KOPT-K1 (cell line): ENCODE data around the gene PDGFA.

Source experiments
- H3K27ac ChIP-seq: fragments of 200-600 bp; sonication (generic); 2 replicates; pipeline ENCODE4 v1.5.1; 2016; ENCODE audit warnings: antibody characterized with exemption, mild to moderate bottlenecking, low read depth, low read length; ENCODE audit not compliant: poor library complexity, severe bottlenecking
- H3K36me3 ChIP-seq: fragments of 200-600 bp; sonication (generic); 2 replicates; pipeline ENCODE4 v1.5.1; 2017; ENCODE audit warnings: antibody characterized with exemption, mild to moderate bottlenecking, low read length, moderate library complexity; ENCODE audit not compliant: insufficient read depth
- H3K9me3 ChIP-seq: fragments of 200-600 bp; sonication (generic); 2 replicates; pipeline ENCODE4 v1.5.1; 2017; ENCODE audit warnings: antibody characterized with exemption, low read length, mild to moderate bottlenecking; ENCODE audit not compliant: insufficient read depth, poor library complexity, severe bottlenecking

The PDGFA gene

DNA sequence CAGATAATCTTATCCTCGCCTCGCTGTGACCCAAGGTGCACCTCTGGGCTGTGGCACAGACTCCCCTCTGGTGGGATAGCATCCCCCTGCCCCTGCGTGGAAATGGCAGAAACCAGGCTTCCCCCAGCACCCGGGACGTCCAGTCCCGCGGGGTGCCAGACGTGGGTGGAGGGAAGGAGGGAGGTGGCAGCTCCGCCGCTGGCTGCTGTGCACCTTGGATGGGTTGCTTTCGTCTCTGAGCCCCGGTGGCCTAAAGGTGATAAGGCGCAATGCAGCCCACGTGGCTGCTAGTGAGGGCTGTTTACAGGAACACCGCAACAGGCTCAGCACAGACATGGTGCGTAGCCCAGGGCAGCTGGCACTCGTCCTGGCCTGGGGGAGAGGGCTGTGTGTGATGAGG, 13.6 kb upstream of the PDGFA start:
- H3K36me3 ChIP-seq, result no peaks in the 10 kb centered on the region
- H3K27ac ChIP-seq, result no peak overlapping the region
- no peaks in the 10 kb centered on the region for H3K9me3 ChIP-seq

DNA sequence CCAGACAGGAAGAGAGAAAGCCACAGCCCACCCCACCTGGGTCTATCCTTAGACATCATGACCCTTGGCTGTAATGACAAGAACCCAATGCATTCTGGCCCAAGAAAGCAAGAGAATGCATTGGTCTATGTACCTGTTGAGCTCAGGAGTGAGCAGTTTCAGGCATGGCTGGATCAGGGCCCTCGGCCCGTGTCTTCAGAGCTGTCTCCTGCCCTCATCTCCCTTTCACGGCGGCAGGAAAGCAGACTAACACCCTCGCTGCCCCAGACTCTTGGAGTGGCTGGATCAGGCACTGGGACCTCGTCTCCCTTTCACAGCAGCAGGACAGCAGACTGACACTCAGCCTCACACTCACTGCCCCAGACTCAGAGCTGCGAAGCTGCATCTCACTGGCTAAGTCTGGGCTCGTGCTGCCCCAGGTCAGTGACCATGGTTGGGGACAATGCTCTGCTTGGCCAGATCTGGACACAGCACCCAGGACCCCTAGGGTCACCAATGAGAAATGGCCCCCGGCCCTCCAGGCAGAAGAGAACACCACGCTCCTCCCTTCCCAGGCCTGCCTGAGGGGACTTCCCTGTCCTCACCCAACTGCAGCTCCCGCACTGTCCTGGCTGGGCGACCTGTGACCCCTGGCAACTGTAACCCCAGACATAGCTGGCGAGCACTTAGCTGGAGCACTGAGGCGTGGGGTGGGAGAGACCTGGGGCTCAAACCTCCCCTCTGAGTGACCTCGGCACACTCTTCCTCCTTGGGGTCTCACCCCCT, 12.9 kb upstream of the PDGFA start:
- no peaks in the 10 kb centered on the region for H3K36me3 ChIP-seq
- no peaks in the 10 kb centered on the region for H3K9me3 ChIP-seq
- no peak overlapping the region for H3K27ac ChIP-seq

DNA sequence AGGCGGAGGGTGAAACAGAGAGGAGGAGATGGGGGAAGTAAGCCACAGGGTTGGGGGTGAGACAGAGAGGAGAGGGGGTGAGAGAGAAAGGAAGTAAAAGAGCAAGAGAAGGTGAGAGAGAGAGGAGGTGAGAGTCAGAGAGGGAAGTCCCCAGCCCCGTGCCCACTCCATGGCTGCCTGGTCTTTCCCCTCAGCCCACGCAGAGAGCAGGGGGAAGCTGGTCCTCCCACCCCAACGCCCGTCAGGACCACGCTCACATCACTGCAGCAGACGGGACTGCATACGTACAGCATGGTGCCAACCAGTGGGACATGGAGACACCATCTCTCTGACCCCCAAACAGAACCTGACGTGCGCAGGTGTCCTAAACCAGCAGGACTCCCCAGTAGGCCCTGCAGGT, 12.1 kb upstream of the PDGFA start:
- Histone ChIP-seq H3K36me3 (no peaks in the 10 kb centered on the region), H3K27ac (no peak overlapping the region), H3K9me3 (peaks cover 3% of the 10 kb centered on the region)

DNA sequence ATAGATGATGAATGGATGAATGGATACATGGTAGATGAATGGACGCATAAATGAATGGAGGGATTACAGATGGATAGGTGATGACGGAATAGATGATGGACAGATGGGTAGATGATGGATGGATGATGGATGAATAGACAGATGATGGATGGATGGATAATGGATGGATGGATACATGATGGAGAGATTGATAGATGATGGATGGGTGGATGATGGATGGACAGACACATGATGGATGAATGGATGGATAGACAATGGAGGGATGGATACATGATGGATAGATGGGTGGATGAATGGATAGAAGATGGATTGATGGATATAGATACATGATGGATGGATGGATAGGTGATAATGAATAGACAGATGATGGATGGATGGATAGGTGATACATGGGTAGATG, 8.8 kb upstream of the PDGFA start:
- Histone ChIP-seq H3K36me3 (no peaks in the 10 kb centered on the region), H3K27ac (no peak overlapping the region)

DNA sequence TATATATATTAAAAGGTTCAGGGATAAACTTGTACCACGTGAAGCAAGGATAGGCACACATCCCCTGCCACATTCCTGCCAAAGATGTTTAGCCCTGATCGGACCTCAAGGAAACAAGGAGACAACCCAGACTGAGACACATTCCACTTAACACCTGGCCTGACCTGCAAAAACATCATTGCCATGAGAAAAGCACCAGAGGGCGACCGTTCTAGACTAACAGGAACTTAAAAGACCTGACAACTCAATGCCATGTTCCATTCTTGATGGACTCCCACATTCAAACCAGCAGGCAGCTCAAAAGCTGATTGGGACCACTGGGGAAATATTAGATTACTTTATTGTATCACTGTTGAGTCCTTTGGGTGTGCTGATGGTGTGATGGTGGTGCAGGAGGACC, 8.1 kb upstream of the PDGFA start:
- Histone ChIP-seq H3K27ac (no peak overlapping the region), H3K9me3 (peaks cover 3% of the 10 kb centered on the region), H3K36me3 (no peaks in the 10 kb centered on the region)

More for the DNA sequence above, 8.8 kb upstream of the PDGFA start:
- H3K9me3 ChIP-seq, result peaks cover 3% of the 10 kb centered on the region

DNA sequence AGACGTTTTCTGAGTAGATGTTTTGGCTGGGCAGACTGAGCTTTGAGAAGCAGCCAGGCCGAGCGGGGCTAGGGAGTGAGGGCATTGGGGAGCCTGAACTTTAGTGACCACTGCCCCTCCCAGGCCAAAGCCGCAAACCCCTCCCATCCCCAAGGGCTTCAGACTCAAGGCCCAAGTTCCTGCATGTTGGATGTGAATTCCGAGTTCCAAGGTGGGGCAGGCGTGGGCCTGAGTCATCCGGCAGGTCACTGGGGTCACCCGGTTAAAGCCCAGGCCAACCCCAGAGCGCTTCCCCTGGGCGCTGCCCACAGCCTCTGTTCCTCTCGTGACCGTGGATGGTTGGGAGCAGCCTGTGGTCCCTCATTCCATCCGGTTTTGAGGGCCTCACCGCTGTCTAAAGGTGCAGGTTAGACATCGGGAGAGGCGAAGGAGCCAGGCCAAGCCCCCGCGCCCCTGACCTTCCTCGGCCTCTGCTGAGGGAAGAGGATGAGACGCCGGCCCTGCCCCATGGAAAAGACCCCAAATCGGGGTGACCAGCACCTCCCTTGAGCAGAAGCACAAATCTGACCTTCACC, 6.9 kb upstream of the PDGFA start:
- peaks cover 3% of the 10 kb centered on the region for H3K9me3 ChIP-seq
- no peak overlapping the region for H3K27ac ChIP-seq
- H3K36me3 ChIP-seq, result no peaks in the 10 kb centered on the region

DNA sequence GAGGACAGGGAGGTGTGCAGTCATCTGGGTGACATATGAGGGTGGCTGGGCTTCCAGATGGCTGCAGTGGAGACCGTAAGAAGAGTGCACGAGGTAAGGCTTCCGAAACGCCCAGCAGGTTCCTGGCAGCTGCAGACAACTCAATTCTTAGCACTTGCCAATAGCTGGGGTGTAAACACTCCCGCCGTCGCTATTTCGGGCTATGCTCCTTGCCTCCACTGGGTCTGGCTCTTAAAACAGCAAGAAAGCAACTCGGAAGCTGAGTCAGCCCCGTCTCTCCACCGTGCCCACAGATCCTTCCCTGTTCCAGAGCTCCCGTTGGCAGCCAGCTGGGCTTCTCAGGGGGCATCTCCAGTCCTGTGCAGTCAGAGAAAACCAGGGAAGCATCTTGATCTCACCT, 6.1 kb upstream of the PDGFA start:
- Histone ChIP-seq H3K9me3 (peaks cover 3% of the 10 kb centered on the region), H3K27ac (no peak overlapping the region), H3K36me3 (no peaks in the 10 kb centered on the region)

DNA sequence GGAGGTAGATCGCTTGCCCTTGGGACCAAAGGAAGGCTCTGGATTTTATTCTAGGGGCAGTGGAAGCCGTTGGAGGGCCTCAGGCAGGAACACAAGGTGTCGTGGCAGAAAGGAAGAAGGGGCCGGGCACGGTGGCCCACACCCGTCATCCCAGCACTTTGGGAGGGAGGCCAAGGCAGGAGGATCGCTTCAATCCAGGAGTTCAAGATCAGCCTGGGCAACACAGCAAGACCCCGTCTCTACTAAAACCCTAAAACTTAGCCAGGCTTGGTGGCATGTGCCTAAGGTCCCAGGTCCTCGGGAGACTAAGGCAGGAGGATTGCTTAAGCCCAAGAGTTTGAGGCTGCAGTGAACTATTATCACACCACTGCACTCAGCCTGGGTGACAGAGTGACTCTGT, 5.2 kb upstream of the PDGFA start:
- H3K36me3 ChIP-seq, result no peaks in the 10 kb centered on the region
- peaks cover 3% of the 10 kb centered on the region for H3K9me3 ChIP-seq
- no peak overlapping the region for H3K27ac ChIP-seq

DNA sequence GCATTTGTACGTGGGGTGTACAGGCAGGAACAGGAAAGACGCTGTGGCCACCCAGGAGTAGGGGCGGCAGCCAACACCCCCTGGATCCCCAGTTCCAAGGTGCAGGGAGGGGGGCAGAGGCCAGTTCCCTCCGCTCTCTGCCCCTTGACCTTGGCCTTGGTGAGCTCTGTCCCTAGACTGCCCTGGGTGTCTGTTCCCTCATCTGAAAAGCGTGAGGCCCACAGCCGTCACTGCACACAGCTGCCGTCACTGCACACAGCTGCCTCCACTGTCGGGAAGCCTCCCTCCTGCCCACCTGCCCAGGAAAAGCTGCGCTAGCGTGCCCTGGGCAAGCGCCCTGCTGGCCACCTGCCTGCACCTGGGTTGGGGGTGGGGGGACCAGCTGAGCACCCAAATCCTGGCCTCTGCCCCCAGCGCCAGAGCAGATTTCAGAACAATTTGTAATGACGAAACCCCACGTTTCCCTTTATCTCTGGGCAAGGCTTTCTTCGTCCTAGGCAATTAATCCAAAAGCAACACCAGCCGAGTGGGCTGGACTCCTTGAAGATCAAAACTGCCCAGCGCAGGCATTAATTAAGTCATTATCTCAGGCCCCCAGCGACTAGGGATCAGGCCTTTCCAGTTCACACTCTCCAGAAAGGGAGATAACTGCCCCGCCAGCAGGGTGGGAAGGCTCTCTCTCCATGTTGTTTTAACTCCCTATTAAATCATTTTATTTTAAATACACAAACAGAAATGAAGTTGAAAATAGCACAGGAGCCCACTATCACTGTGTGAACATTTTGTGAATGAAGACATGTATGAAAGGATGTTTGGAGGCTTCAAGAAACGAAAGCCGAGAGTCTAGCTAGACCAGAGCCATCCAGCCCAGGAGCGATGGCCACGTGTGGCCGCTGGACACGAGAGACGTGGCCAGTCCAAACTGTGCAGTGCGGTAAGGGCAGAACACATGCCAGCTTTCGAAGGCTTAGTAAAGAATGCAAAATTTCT, 4.0 kb upstream of the PDGFA start:
- Histone ChIP-seq H3K36me3 (no peaks in the 10 kb centered on the region), H3K27ac (no peak overlapping the region), H3K9me3 (peaks cover 3% of the 10 kb centered on the region)

DNA sequence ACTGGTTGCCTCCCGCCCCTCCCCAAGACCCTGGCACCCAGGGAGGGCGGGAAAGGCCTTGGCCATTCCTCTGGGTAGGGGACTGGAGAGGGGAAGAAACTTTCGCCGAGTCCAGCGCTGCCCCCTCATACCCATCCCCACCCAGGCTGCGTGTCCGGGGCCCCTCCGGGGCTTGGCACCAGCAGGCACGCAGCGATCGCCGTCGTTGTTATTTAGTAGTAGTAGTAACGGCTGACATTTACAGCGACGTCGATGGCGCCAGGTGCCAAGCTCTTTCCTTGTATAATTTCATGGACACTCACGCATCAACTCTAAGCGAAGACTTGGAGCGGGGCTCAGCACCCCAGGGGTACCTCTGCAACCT, 3.3 kb upstream of the PDGFA start:
- H3K27ac ChIP-seq, result no peak overlapping the region
- peaks cover 3% of the 10 kb centered on the region for H3K9me3 ChIP-seq
- H3K36me3 ChIP-seq, result no peaks in the 10 kb centered on the region

DNA sequence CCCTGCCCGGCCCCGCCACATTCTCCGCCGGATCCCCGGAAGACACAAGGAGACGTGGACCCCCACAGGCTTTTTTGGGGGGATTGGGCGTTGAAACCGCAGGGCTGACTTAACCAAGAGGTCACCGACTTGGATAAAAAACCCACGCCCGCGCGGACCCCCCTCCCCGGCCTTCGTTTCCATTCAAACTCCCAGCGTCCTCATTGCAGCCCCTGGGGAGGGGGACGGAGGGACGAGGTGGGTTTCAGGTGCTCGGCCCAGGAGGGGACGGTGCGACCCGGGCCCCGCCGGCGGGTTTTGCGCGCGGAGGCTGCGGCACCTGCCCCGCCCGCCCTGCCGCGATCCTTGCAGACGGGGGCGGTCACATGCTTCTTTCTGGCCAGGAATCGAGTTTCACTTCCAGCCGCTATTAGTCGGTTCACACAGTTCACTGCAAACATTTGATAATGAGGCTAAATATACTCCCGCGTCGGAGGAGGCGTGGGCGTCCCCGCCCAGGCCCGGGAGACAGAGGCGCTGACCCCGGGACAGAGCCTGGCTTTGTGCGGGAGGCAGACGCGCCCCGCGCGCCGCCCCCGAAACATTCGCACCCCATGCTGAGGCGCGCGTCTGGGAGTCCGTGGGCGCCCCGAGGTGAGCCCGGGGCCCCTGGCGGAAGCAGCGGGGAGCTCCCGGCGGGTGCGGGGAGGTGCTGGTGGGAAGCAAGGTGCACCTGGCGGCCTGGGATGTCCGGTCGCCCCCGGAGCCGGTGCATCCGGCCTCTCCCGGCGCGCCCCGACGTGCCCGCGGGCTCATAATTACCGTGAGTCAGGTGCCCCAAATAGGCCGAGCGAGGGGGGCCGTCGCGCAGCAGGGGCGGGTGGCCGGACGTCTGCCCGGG, 2.7 kb upstream of the PDGFA start:
- no peak overlapping the region for H3K27ac ChIP-seq
- H3K9me3 ChIP-seq, result peaks cover 2% of the 10 kb centered on the region
- H3K36me3 ChIP-seq, result no peaks in the 10 kb centered on the region

DNA sequence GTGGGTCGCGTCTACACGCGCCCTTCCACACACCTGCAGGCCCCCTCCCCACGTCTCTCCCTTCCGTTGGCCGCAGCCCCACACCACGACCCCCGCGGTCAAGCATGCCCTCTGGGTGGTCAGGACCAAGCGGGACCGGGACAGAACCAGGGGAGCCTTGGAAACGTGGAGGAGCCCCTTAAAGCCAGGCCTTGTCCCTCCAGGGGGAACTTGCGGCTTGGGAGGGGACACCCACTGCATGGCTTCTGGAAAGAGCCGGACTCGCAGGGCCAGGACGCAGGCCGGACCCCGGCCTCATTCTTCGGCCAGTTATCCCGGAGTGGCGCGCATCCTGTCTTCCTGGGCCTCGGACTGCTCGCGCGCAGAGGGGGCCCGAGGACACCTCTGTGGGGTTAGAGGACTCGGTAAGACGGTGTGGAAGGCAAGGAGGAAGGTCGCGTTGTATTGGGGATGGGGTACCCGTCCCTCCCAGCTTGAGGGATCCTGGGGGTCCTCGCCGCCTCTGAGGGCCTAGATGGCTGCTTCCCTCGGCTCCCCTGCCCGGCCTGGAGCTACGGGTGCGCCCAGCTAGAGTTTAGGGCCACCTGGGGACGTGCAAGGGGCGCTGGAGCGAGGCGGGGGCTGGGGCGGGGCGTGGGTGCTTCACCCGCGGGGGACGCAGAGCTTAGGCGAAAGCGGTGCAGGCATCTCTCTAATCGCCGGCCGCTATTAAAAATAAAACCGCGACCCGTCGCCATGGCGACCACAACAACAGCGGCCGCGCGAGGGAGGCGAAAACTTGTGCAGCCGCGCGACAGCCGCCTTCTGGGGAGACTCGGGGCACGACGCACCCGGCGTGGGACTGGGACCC, 1.8 kb upstream of the PDGFA start:
- H3K36me3 ChIP-seq, result no peaks in the 10 kb centered on the region
- no peaks in the 10 kb centered on the region for H3K9me3 ChIP-seq
- no peak overlapping the region for H3K27ac ChIP-seq

DNA sequence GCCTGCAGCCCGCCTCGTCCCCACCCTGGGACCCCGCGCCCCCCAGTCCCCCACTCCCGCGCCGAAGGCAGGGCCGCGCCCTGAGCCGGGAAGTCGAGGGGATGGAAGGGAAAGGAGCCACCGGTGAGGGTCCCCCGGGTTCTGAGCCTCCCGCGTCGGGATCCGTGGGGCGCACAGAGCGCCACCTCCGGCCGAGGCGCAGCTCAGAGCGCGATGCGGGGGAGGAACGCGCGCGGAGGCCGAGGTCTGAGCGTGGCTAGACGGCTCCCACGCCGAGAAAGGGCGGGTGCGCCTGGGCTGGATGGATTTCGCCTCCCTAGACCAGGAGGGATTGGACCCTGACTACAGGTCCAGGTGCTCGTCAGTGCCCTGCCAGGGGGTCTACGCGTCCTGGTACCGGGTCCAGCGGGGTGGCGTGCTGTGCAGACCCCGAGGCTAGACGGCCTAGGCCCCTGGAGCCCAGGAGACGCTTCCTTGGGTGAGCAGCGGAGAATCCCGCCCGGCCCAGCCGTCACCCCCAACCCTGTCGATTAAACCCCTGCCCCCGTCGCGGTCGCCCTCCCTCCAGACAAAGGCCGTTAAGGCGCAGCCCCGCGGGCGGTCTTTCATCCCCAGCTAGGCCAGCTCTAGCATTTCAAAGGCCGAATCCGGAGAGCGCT, 986 bp upstream of the PDGFA start:
- Histone ChIP-seq H3K27ac (no peak overlapping the region), H3K9me3 (no peaks in the 10 kb centered on the region), H3K36me3 (no peaks in the 10 kb centered on the region)
